Cerebellar nuclear complex (tissue), 1 donor: ENCODE results near the gene PLAC1.

Source experiments
- DNase-seq, 2 experiments: peaks; one replicate each; lab custom pipeline; 2025; lab: John Stamatoyannopoulos, UW

PLAC1 gene

GRCh38 chrX:134588806-134589205, 69.5 kb downstream of the PLAC1 start:
- DNase-seq = no peak

- DNase-seq = no peak
Observed at GRCh38 chrX:134580907-134581306, 77.4 kb downstream of the PLAC1 start.

GRCh38 chrX:134573683-134574035, 84.6 kb downstream of the PLAC1 start:
- no peak for DNase-seq

GRCh38 chrX:134572816-134573682, 85.2 kb downstream of the PLAC1 start:
- DNase-seq = no peak

- DNase-seq = no peak
Observed at GRCh38 chrX:134571796-134572195, 86.5 kb downstream of the PLAC1 start.

- no peak for DNase-seq
Observed at GRCh38 chrX:134570899-134571298, 87.4 kb downstream of the PLAC1 start.

- no peak for DNase-seq
Observed at GRCh38 chrX:134570509-134570846, 87.8 kb downstream of the PLAC1 start.

- no peak for DNase-seq
Observed at GRCh38 chrX:134569306-134569705, 89.0 kb downstream of the PLAC1 start.

- DNase-seq = no peak
Observed at GRCh38 chrX:134568285-134569016, 89.8 kb downstream of the PLAC1 start.

GRCh38 chrX:134566506-134566905, 91.8 kb downstream of the PLAC1 start:
- DNase-seq = no peak

- no peak for DNase-seq
Observed at GRCh38 chrX:134562002-134562401, 96.3 kb downstream of the PLAC1 start.

- no peak for DNase-seq
Observed at GRCh38 chrX:134558133-134558532, 100.1 kb downstream of the PLAC1 start.

- DNase-seq = no peak
Observed at GRCh38 chrX:134554291-134554690, 104.0 kb downstream of the PLAC1 start.

GRCh38 chrX:134552351-134552750, 105.9 kb downstream of the PLAC1 start:
- no peak for DNase-seq

- no peak for DNase-seq
Observed at GRCh38 chrX:134551376-134552048, 106.8 kb downstream of the PLAC1 start.

- DNase-seq = no peak
Observed at GRCh38 chrX:134548257-134549201, 109.7 kb downstream of the PLAC1 start.

GRCh38 chrX:134547047-134547679, 111.1 kb downstream of the PLAC1 start:
- DNase-seq = no peak

GRCh38 chrX:134546187-134546586, 112.1 kb downstream of the PLAC1 start:
- DNase-seq = no peak

GRCh38 chrX:134545510-134545909, 112.8 kb downstream of the PLAC1 start:
- DNase-seq = no peak

- DNase-seq = no peak
Observed at GRCh38 chrX:134544513-134545151, 113.6 kb downstream of the PLAC1 start.

GRCh38 chrX:134544135-134544512, 114.1 kb downstream of the PLAC1 start:
- no peak for DNase-seq
